GM12878 (cell line): ENCODE data around the gene NHSL2. TPM values are rescaled to one million over a fixed set of nuclear protein-coding genes. Genes with fewer than 3 reads are reported as not detected.

ENCODE experiments used
- ATAC-seq: fragments of 200-7000 bp; cut with Tn5 transposase; 3 replicates; pipeline ENCODE4 v1.9.1; 2020; ENCODE audit warnings: mild to moderate bottlenecking, moderate library complexity
- BruUV-seq: library from RNA; stranded (reverse); fragments of 400-500 nt; replicated peaks from 2 replicates; lab custom pipeline; 2021; lab: Mats Ljungman, UMichigan
- CTCF ChIA-PET: fragments of 300-600 bp; sonication (Branson Sonifier 250); formaldehyde crosslinking; extraction: SDS; loops from one replicate; lab custom pipeline; 2021; ENCODE audit warnings: inconsistent platforms; lab: Yijun Ruan, JAX
- POLR2A ChIA-PET: fragments of 350-600 bp; formaldehyde crosslinking; extraction: SDS; loops from one replicate; lab custom pipeline; 2021; ENCODE audit warnings: inconsistent platforms; lab: Charles Lee
- RAD21 ChIA-PET: fragments of 300-600 bp; sonication (Branson Sonifier 250); formaldehyde crosslinking; loops from one replicate; lab custom pipeline; 2023; ENCODE audit warnings: antibody characterized with exemption; ENCODE audit not compliant: unreplicated experiment; lab: Charles Lee
- SMC1A ChIA-PET: fragments of 300-600 bp; sonication (Branson Sonifier 250); formaldehyde crosslinking; loops from one replicate; lab custom pipeline; 2023; ENCODE audit not compliant: unreplicated experiment, uncharacterized antibody; lab: Charles Lee
- DNase-seq: peaks from one replicate; pipeline ENCODE4 v3.0.0-alpha.2; 2011; ENCODE audit warnings: low read depth, low spot score
- FAIRE-seq: peaks from 3 replicates; lab custom pipeline; 2011; peaks lifted over from hg19 to GRCh38; lab: Jason Lieb, UNC
- H2AFZ ChIP-seq: 2 replicates; pipeline ENCODE4 v1.6.0; 2011; ENCODE audit warnings: low read depth, low read length, control low read depth; ENCODE audit not compliant: control insufficient read depth
- H3K27ac ChIP-seq: 2 replicates; pipeline ENCODE4 v1.5.1; 2011; ENCODE audit warnings: control low read depth; ENCODE audit not compliant: control insufficient read depth, insufficient read depth
- H3K27me3 ChIP-seq, 2 experiments: replicated peaks in 1 of 2; 2 replicates each; pipeline versions ENCODE4 v1.6.0 to v1.6.1; 2011; ENCODE audit warnings: low read length in 1 of 2; ENCODE audit not compliant: control insufficient read depth in 2 of 2, insufficient read depth in 2 of 2
- H3K36me3 ChIP-seq, 2 experiments: 2 replicates each; pipeline ENCODE4 v1.5.1; 2011; ENCODE audit warnings: low read length in 1 of 2; ENCODE audit not compliant: control insufficient read depth in 2 of 2, insufficient read depth in 2 of 2
- H3K4me1 ChIP-seq: 2 replicates; pipeline ENCODE4 v1.6.1; 2011; ENCODE audit warnings: mild to moderate bottlenecking, low read length, moderate library complexity, mixed read lengths; ENCODE audit not compliant: control insufficient read depth, insufficient read depth
- H3K4me2 ChIP-seq: 2 replicates; pipeline ENCODE4 v1.6.0; 2011; ENCODE audit warnings: control low read depth; ENCODE audit not compliant: control insufficient read depth, insufficient read depth
- H3K4me3 ChIP-seq: fragments of 200-600 bp; sonication (generic); 2 replicates; pipeline ENCODE4 v1.5.1; 2016
- H3K79me2 ChIP-seq: 2 replicates; pipeline ENCODE4 v1.6.0; 2011; ENCODE audit warnings: low read length; ENCODE audit not compliant: control insufficient read depth, insufficient read depth
- H3K9ac ChIP-seq: 2 replicates; pipeline ENCODE4 v1.8.0; 2011; ENCODE audit warnings: low read length, control low read depth, mixed read lengths; ENCODE audit not compliant: control insufficient read depth, insufficient read depth
- H3K9me3 ChIP-seq: replicated peaks from 3 replicates; pipeline ENCODE4 v1.5.1; 2011; ENCODE audit warnings: mild to moderate bottlenecking, low read length; ENCODE audit not compliant: control insufficient read depth, insufficient read depth
- H4K20me1 ChIP-seq: 2 replicates; pipeline ENCODE4 v1.6.0; 2011; ENCODE audit not compliant: control insufficient read depth, insufficient read depth
- BHLHE40 ChIP-seq, 2 experiments: fragments of 450-650 bp in 1 of 2; IDR thresholded peaks; 2 replicates each; pipeline ENCODE4 v1.6.1; 2011 to 2017; ENCODE audit warnings: low read depth in 2 of 2, borderline replicate concordance in 1 of 2, improper control_type of control experiment in 1 of 2, low read length in 1 of 2, mild to moderate bottlenecking in 1 of 2
- EP300 ChIP-seq, 2 experiments: fragments of 150-350 bp in 1 of 2; IDR thresholded peaks; 2 replicates each; pipeline ENCODE4 v1.6.1; 2011 to 2012; ENCODE audit warnings: low read depth in 2 of 2, low read length in 2 of 2, borderline replicate concordance in 1 of 2, improper control_type of control experiment in 1 of 2, inconsistent platforms in 1 of 2; ENCODE audit not compliant: control insufficient read depth in 1 of 2
- ESRRA ChIP-seq: IDR thresholded peaks from 2 replicates; pipeline ENCODE4 v1.6.1; 2012; ENCODE audit warnings: mild to moderate bottlenecking, low read length, improper control_type of control experiment
- ETV6 ChIP-seq, 2 experiments: fragments of 450-650 bp in 1 of 2; IDR thresholded peaks in 1 of 2; conservative IDR thresholded peaks in 1 of 2; 2 replicates each; pipeline ENCODE4 v1.6.1; 2014; ENCODE audit warnings: antibody characterized with exemption in 1 of 2, borderline replicate concordance in 1 of 2, low read depth in 1 of 2, mild to moderate bottlenecking in 1 of 2, moderate library complexity in 1 of 2
- GATAD2B ChIP-seq: fragments of 450-650 bp; conservative IDR thresholded peaks from 2 replicates; pipeline ENCODE4 v1.6.1; 2017; ENCODE audit warnings: low read depth, mild to moderate bottlenecking, moderate library complexity
- IRF4 ChIP-seq: IDR thresholded peaks from 2 replicates; pipeline ENCODE4 v1.6.1; 2011; ENCODE audit warnings: low read depth, low read length
- LARP7 ChIP-seq: fragments of 450-650 bp; IDR thresholded peaks from 2 replicates; pipeline ENCODE4 v1.6.1; 2017; ENCODE audit warnings: mild to moderate bottlenecking
- MEF2B ChIP-seq: fragments of 450-650 bp; IDR thresholded peaks from 2 replicates; pipeline ENCODE4 v1.6.1; 2018; ENCODE audit warnings: mild to moderate bottlenecking, moderate library complexity; ENCODE audit not compliant: partially characterized antibody, poor library complexity, severe bottlenecking
- MTA3 ChIP-seq: IDR thresholded peaks from 2 replicates; pipeline ENCODE4 v1.6.1; 2012; ENCODE audit warnings: low read length, inconsistent platforms, borderline replicate concordance
- RELA ChIP-seq: fragments of 450-650 bp; IDR thresholded peaks from 2 replicates; pipeline ENCODE4 v1.8.0; 2014; ENCODE audit warnings: borderline replicate concordance; ENCODE audit not compliant: partially characterized antibody
- SREBF1 ChIP-seq: IDR thresholded peaks from 2 replicates; pipeline ENCODE4 v1.6.1; 2012; ENCODE audit warnings: mild to moderate bottlenecking, low read length
- SUPT20H ChIP-seq: IDR thresholded peaks from 2 replicates; pipeline ENCODE4 v1.6.1; 2011; ENCODE audit warnings: low read depth, mild to moderate bottlenecking, low read length, moderate library complexity, borderline replicate concordance; ENCODE audit not compliant: control insufficient read depth
- TCF3 ChIP-seq: IDR thresholded peaks from 2 replicates; pipeline ENCODE4 v1.6.1; 2012; ENCODE audit warnings: low read depth, mild to moderate bottlenecking, low read length, borderline replicate concordance; ENCODE audit not compliant: insufficient read depth
- WGBS: methylation state at CpG from one replicate; pipeline ENCODE4 v1.1.6; 2016; ENCODE audit warnings: low lambda C conversion rate; ENCODE audit not compliant: insufficient replicate concordance, insufficient coverage; ENCODE audit errors: missing lambda C conversion rate; 5-methylcytosine and 5-hydroxymethylcytosine counted together
- in situ Hi-C: fragments of 300-500 bp; cut with MboI; formaldehyde crosslinking; loops from 9 replicates; pipeline ENCODE4 v1.14.3; 2018; ENCODE audit warnings: mixed read lengths
- intact Hi-C: fragments of 100-400 bp; cut with micrococcal nuclease; formaldehyde crosslinking; loops from one replicate; pipeline ENCODE4 v1.14.2; 2022; ENCODE audit not compliant: unreplicated experiment
- polyA plus RNA-seq, 11 experiments: library from polyadenylated mRNA; depleted of rRNA in 4 of 11; unstranded in 6 of 11; stranded (reverse) in 5 of 11; fragments of >200 nt; fragmentation: Nextera tagmentation in 4 of 11; fragmentation: Illumina TruSeq in 1 of 11; extraction: Ambion mirVana in 4 of 11; extraction: Trizol in 1 of 11; gene quantifications; 1 replicate in 1 of 11; 2 replicates in 10 of 11; pipeline versions ENCODE4 v1.2.1 to v1.2.3, GENCODE V29; 2011 to 2016; ENCODE audit warnings: inconsistent platforms in 2 of 11, missing spikeins in 2 of 11, low read depth in 1 of 11
- total RNA-seq, 4 experiments: library from RNA; depleted of rRNA in 3 of 4; stranded (reverse); fragments of >200 nt in 3 of 4; fragmentation: Illumina TruSeq in 1 of 4; extraction: Trizol in 1 of 4; gene quantifications; 2 replicates each; pipeline versions ENCODE4 v1.2.1 to v1.2.3, GENCODE V29; 2013 to 2021
- TF ChIP-seq, protein P1 (sequence below): fragments of 450-650 bp; IDR thresholded peaks from 2 replicates; pipeline ENCODE4 v1.6.1; 2016; ENCODE audit warnings: mild to moderate bottlenecking, moderate library complexity, borderline replicate concordance

The NHSL2 gene
- total and polyA plus RNA-seq, 10 of the 15 experiments (the other 5 are each of a cell fraction or from before 2014, with no cell fraction given) = 0.05 to 0.53 (median 0.07) TPM; not detected in 2

DNA sequence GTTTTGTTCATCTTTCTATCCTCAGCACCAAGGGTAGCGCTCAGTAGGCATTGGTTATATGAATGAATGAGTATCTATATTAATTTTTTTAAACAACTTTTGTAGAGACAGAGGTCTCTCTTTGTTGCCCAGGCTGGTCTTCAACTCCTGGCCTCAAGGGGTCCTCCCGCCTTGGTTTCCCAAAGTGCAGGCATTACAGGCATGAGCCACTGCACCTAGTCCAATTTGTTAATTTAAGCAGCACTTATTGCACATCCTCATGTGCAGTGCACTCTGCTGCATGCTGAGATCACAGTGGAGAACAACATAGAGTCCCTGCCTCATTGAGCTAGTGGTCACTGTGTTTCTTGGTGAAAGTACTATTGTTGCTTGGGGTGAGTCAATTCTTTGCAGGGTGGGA, 94.4 kb downstream of the NHSL2 start:
- 19% methylated on average over 2 of the region's 2 CpGs for WGBS

DNA sequence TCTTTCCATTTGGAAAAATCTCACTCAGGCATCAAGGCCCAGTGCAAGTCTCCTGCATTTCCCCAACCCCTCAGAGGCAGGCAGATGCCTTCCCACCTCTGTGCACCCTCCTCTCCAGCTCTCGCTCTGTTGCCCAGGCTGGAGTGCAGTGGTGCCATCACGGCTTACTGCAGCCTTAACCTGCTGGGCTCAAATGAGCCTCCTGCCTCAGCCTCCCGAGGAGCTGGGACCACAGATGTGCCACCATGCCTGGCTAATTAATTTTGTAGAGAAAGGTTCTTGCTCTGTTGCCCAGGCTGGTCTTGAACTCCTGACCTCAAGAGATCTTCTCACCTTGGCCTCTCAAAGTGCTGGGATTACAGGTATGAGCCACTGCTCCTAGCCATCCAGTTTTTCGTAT, 95.8 kb downstream of the NHSL2 start:
- CTCF ChIA-PET = no interaction called here
- in situ Hi-C loops = no loop called here
- TF ChIP-seq EP300 (IDR thresholded peaks at IDR 0.05; ENCODE audit: borderline replicate concordance in 1 of 2, control insufficient read depth in 1 of 2, low read depth in 2 of 2, low read length in 2 of 2) = no peak
- TF ChIP-seq BHLHE40 (IDR thresholded peaks at IDR 0.05; ENCODE audit: borderline replicate concordance in 1 of 2, low read depth in 2 of 2, low read length in 1 of 2) = no peak
- no peak for TF ChIP-seq ETV6 (conservative IDR thresholded peaks at IDR 0.05 in 1 of 2, IDR thresholded peaks at IDR 0.05 in 1 of 2; ENCODE audit: borderline replicate concordance in 1 of 2, low read depth in 1 of 2)
- no peak for TF ChIP-seq ESRRA
- TF ChIP-seq TCF3 = no peak
- no peak for TF ChIP-seq LARP7
- no peak for TF ChIP-seq SREBF1
- no peak for TF ChIP-seq IRF4
- no peak for TF ChIP-seq GATAD2B
- TF ChIP-seq MTA3 = no peak
- TF ChIP-seq, protein P1, sequence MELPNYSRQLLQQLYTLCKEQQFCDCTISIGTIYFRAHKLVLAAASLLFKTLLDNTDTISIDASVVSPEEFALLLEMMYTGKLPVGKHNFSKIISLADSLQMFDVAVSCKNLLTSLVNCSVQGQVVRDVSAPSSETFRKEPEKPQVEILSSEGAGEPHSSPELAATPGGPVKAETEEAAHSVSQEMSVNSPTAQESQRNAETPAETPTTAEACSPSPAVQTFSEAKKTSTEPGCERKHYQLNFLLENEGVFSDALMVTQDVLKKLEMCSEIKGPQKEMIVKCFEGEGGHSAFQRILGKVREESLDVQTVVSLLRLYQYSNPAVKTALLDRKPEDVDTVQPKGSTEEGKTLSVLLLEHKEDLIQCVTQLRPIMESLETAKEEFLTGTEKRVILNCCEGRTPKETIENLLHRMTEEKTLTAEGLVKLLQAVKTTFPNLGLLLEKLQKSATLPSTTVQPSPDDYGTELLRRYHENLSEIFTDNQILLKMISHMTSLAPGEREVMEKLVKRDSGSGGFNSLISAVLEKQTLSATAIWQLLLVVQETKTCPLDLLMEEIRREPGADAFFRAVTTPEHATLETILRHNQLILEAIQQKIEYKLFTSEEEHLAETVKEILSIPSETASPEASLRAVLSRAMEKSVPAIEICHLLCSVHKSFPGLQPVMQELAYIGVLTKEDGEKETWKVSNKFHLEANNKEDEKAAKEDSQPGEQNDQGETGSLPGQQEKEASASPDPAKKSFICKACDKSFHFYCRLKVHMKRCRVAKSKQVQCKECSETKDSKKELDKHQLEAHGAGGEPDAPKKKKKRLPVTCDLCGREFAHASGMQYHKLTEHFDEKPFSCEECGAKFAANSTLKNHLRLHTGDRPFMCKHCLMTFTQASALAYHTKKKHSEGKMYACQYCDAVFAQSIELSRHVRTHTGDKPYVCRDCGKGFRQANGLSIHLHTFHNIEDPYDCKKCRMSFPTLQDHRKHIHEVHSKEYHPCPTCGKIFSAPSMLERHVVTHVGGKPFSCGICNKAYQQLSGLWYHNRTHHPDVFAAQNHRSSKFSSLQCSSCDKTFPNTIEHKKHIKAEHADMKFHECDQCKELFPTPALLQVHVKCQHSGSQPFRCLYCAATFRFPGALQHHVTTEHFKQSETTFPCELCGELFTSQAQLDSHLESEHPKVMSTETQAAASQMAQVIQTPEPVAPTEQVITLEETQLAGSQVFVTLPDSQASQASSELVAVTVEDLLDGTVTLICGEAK = no peak
- no peak for TF ChIP-seq SUPT20H
- no peak for TF ChIP-seq RELA

More for the DNA sequence above, 94.4 kb downstream of the NHSL2 start:
- SMC1A ChIA-PET = no interaction called here
- CTCF ChIA-PET = interaction anchor here (0.6 kb wide), 1 partner anchor 17 kb away, joined by 3 read pairs; no protein-coding TSS in a partner anchor
- H2AFZ ChIP-seq = no peak overlapping the region
- H3K9me3 ChIP-seq = no peaks in the 10 kb centered on the region
- H3K4me3 ChIP-seq = no peak overlapping the region
- no peak overlapping the region for H3K27ac ChIP-seq
- in situ Hi-C loops = no loop called here
- no peaks in the 10 kb centered on the region for H3K4me1 ChIP-seq
- no peak overlapping the region for H3K4me2 ChIP-seq
- H3K9ac ChIP-seq = no peak overlapping the region
- no peaks in the 10 kb centered on the region for H3K36me3 ChIP-seq
- DNase-seq = no peak
- POLR2A ChIA-PET = no interaction called here
- intact Hi-C loops = no loop called here
- no peaks in the 10 kb centered on the region for H3K79me2 ChIP-seq
- no peaks in the 10 kb centered on the region for H4K20me1 ChIP-seq
- TF ChIP-seq MEF2B (no peak), SREBF1 (no peak)
- no peaks in the 10 kb centered on the region; a peak in 1 of 4 replicates for H3K27me3 ChIP-seq
- RAD21 ChIA-PET = interaction anchor here (0.7 kb wide), 1 partner anchor 18 kb away, joined by 4 read pairs; no protein-coding TSS in a partner anchor
- ATAC-seq = no peak
- no peak for FAIRE-seq
- no TSS peak for BruUV-seq

More for the DNA sequence above, 95.8 kb downstream of the NHSL2 start:
- Histone ChIP-seq H3K9ac (no peak overlapping the region), H3K27ac (no peak overlapping the region), H3K27me3 (no peaks in the 10 kb centered on the region; a peak in 1 of 4 replicates), H2AFZ (no peak overlapping the region), H3K79me2 (no peaks in the 10 kb centered on the region), H3K4me1 (no peaks in the 10 kb centered on the region), H3K36me3 (no peaks in the 10 kb centered on the region), H3K4me3 (no peak overlapping the region), H4K20me1 (no peaks in the 10 kb centered on the region), H3K9me3 (no peaks in the 10 kb centered on the region), H3K4me2 (no peak overlapping the region)
- WGBS = 27% methylated on average over 4 of the region's 4 CpGs
- ATAC-seq (no peak), DNase-seq (no peak), FAIRE-seq (no peak)
- RAD21 ChIA-PET = no interaction called here
- intact Hi-C loops = no loop called here
- no TSS peak for BruUV-seq
- SMC1A ChIA-PET = no interaction called here
- POLR2A ChIA-PET = no interaction called here
